ENCODE measurements around the gene MAST4. TPM values are rescaled to one million over a fixed set of nuclear protein-coding genes. Genes with fewer than 3 reads are reported as not detected.

MAST4 gene
- total and polyA plus RNA-seq, 2 of the 4 experiments (the other 2 are of a cell fraction): 4.8 to 6.8 TPM

DNA sequence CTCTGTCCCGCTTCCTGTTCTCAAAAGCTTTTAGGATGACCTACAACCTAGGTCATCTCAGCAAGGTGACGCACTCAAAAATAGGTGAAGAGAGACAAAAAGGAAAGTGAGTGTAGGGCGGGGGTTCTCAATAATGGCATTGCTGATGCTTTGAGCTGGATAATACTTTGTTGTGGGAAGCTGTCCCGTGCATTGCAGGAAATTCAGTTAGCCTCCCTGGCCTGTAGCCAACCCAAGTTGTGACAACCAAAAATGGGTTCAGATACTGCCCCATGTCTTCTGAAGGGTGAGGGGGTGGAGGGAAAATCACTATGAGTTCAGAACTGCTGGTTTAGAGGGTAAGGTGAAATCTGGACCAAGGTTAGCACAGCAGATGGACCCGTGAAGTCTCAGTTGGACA lies 151.4 kb downstream of the MAST4 start:
- Histone ChIP-seq H3K14ac (replicated peaks; ENCODE audit: low read depth, low read length) (no peak overlapping the region), H2BK15ac (ENCODE audit: low read depth, low read length) (no peak overlapping the region), H2BK5ac (ENCODE audit: low read depth, low read length, poor library complexity, severe bottlenecking) (no peak overlapping the region), H2AK9ac (replicated peaks; ENCODE audit: low read depth, low read length, poor library complexity) (no peak overlapping the region), H3K56ac (ENCODE audit: extremely low read depth, insufficient read depth, low read length) (no peak overlapping the region), H3K9me1 (ENCODE audit: insufficient read depth, low read length) (no peaks in the 10 kb centered on the region), H3K9ac (ENCODE audit: low read depth, low read length) (no peak overlapping the region), H3K4me1 (ENCODE audit: control insufficient read depth, insufficient read depth, low read length) (no peaks in the 10 kb centered on the region), H3K4me3 (ENCODE audit: insufficient read depth, low read depth, low read length) (no peak overlapping the region), H3K79me1 (ENCODE audit: low read depth in 1 of 2, low read length in 2 of 2) (no peaks in the 10 kb centered on the region), H4K8ac (ENCODE audit: low read depth in 2 of 2, low read length in 2 of 2) (no peak overlapping the region), H2AK5ac (ENCODE audit: low read depth, low read length) (no peak overlapping the region), H2BK120ac (ENCODE audit: low read depth, low read length) (no peak overlapping the region), H3K23ac (ENCODE audit: low read depth, low read length) (no peak overlapping the region), H3K27ac (ENCODE audit: insufficient read depth, low read length) (no peak overlapping the region), H4K5ac (ENCODE audit: low read depth, low read length) (no peak overlapping the region), H3K4me2 (ENCODE audit: low read depth, low read length) (no peak overlapping the region), H3K27me3 (ENCODE audit: control insufficient read depth, insufficient read depth, low read length) (no peaks in the 10 kb centered on the region), H3K9me3 (ENCODE audit: control insufficient read depth, insufficient read depth, low read length) (no peaks in the 10 kb centered on the region), H2AFZ (replicated peaks; ENCODE audit: low read length, poor library complexity) (no peak overlapping the region), H4K20me1 (ENCODE audit: insufficient read depth, low read length) (no peaks in the 10 kb centered on the region), H2BK20ac (ENCODE audit: low read depth, low read length) (no peak overlapping the region), H3K4ac (ENCODE audit: low read depth, low read length) (no peak overlapping the region), H4K91ac (ENCODE audit: insufficient read depth, low read depth, low read length) (no peak overlapping the region), H3K18ac (ENCODE audit: low read depth, low read length) (no peak overlapping the region), H3K36me3 (ENCODE audit: control insufficient read depth, insufficient read depth, low read length) (no peaks in the 10 kb centered on the region)
- in situ Hi-C loops (cut with MboI; ENCODE audit: low sequenced_read_pairs) (no loop called here), intact Hi-C loops (cut with micrococcal nuclease) (no loop called here), dilution Hi-C loops (cut with HindIII; ENCODE audit: low sequenced_read_pairs, unreplicated experiment) (no loop called here)
- DNase-seq (no peak), ATAC-seq (ENCODE audit: low read depth) (no peak)
- ChIA-PET CTCF (no interaction called here), POLR2A (ENCODE audit: unreplicated experiment) (no interaction called here)
- WGBS, 2 experiments (ENCODE audit: extremely low coverage in 2 of 2, insufficient read length in 1 of 2): 60% methylated on average over 1 of the region's 5 CpGs; no CpG with 5 or more reads in 1 of the 2 experiments
- BruUV-seq (replicated peaks): no TSS peak
- TF ChIP-seq MAZ (IDR thresholded peaks at IDR 0.05; ENCODE audit: borderline replicate concordance, low read depth, low read length) (no peak), RFX5 (IDR thresholded peaks at IDR 0.05; ENCODE audit: low read depth, low read length) (no peak), MXI1 (IDR thresholded peaks at IDR 0.05; ENCODE audit: borderline replicate concordance, low read depth, low read length) (no peak), NFE2L2 (IDR thresholded peaks at IDR 0.05; ENCODE audit: low read depth, low read length) (no peak), RCOR1 (IDR thresholded peaks at IDR 0.05; ENCODE audit: insufficient replicate concordance, low read length) (no peak), POLR2A (IDR thresholded peaks at IDR 0.05; ENCODE audit: low read depth, low read length) (no peak), FOS (IDR thresholded peaks at IDR 0.05; ENCODE audit: low read depth, low read length) (no peak), SMC3 (IDR thresholded peaks at IDR 0.05; ENCODE audit: low read depth, low read length) (no peak)
- TF ChIP-seq, protein P1, sequence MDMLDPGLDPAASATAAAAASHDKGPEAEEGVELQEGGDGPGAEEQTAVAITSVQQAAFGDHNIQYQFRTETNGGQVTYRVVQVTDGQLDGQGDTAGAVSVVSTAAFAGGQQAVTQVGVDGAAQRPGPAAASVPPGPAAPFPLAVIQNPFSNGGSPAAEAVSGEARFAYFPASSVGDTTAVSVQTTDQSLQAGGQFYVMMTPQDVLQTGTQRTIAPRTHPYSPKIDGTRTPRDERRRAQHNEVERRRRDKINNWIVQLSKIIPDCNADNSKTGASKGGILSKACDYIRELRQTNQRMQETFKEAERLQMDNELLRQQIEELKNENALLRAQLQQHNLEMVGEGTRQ (IDR thresholded peaks at IDR 0.05; ENCODE audit: low read depth, low read length): no peak
- TF ChIP-seq, protein P2, sequence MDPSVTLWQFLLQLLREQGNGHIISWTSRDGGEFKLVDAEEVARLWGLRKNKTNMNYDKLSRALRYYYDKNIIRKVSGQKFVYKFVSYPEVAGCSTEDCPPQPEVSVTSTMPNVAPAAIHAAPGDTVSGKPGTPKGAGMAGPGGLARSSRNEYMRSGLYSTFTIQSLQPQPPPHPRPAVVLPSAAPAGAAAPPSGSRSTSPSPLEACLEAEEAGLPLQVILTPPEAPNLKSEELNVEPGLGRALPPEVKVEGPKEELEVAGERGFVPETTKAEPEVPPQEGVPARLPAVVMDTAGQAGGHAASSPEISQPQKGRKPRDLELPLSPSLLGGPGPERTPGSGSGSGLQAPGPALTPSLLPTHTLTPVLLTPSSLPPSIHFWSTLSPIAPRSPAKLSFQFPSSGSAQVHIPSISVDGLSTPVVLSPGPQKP (IDR thresholded peaks at IDR 0.05; ENCODE audit: borderline replicate concordance, low read depth, low read length): no peak

All from IMR-90 (cell line).